Bronchial epithelial cell (primary cell): ENCODE measurements around the gene CAMTA2. TPM values are rescaled to one million over a fixed set of nuclear protein-coding genes. Genes with fewer than 3 reads are reported as not detected.
A peak's percentile ranks its signal among the peaks of the same experiment; 100 is the strongest.

Experiments
- DNase-seq: peaks from one replicate; pipeline ENCODE4 v3.0.0-alpha.2; 2010; ENCODE audit warnings: low read depth
- FAIRE-seq: peaks from 2 replicates; lab custom pipeline; 2011; peaks lifted over from hg19 to GRCh38; lab: Jason Lieb, UNC
- H3K27me3 ChIP-seq: 2 replicates; pipeline ENCODE4 v1.5.1; 2011; ENCODE audit warnings: low read length; ENCODE audit not compliant: control insufficient read depth, insufficient read depth
- H3K36me3 ChIP-seq: 2 replicates; pipeline ENCODE4 v1.5.1; 2011; ENCODE audit warnings: low read length; ENCODE audit not compliant: control insufficient read depth, insufficient read depth
- H3K4me3 ChIP-seq: 2 replicates; pipeline ENCODE4 v1.5.1; 2011; ENCODE audit warnings: mild to moderate bottlenecking, low read depth, low read length, control low read depth
- CTCF ChIP-seq: IDR thresholded peaks from 2 replicates; pipeline ENCODE4 v1.5.1; 2011; ENCODE audit warnings: mild to moderate bottlenecking, moderate library complexity, low read length, control low read depth, inconsistent platforms; ENCODE audit not compliant: insufficient read depth, severe bottlenecking
- total RNA-seq: library from RNA; depleted of rRNA; stranded (reverse); fragments of >200 nt; gene quantifications from 2 replicates; pipeline ENCODE4 v1.2.1, GENCODE V29; 2014

The CAMTA2 gene
- total RNA-seq, 1 donor from 2014 or later, result 4.7 TPM

GRCh38 chr17:4972752-4973151 is 14.7 kb downstream of the CAMTA2 start:
- Histone ChIP-seq H3K27me3 (no peaks in the 10 kb centered on the region), H3K4me3 (no peak overlapping the region), H3K36me3 (peaks cover 13% of the 10 kb centered on the region)
- no peak for TF ChIP-seq CTCF
- FAIRE-seq (no peak), DNase-seq (no peak)

GRCh38 chr17:4972322-4972721 is 15.2 kb downstream of the CAMTA2 start:
- Histone ChIP-seq H3K36me3 (peaks cover 13% of the 10 kb centered on the region), H3K4me3 (no peak overlapping the region), H3K27me3 (no peaks in the 10 kb centered on the region)
- no peak for TF ChIP-seq CTCF
- DNase-seq, result no peak
- no peak for FAIRE-seq

GRCh38 chr17:4971826-4972225 is 15.6 kb downstream of the CAMTA2 start:
- FAIRE-seq (no peak), DNase-seq (no peak)
- no peaks in the 10 kb centered on the region for H3K27me3 ChIP-seq
- H3K36me3 ChIP-seq, result peaks cover 10% of the 10 kb centered on the region
- TF ChIP-seq CTCF, result no peak
- H3K4me3 ChIP-seq, result no peak overlapping the region

GRCh38 chr17:4970273-4970672 is 17.2 kb downstream of the CAMTA2 start:
- Histone ChIP-seq H3K27me3 (no peaks in the 10 kb centered on the region), H3K4me3 (no peak overlapping the region), H3K36me3 (peaks cover 10% of the 10 kb centered on the region)
- no peak for FAIRE-seq
- no peak for DNase-seq
- no peak for TF ChIP-seq CTCF

GRCh38 chr17:4969551-4970173 is 17.8 kb downstream of the CAMTA2 start:
- H3K4me3 ChIP-seq, result no peak overlapping the region
- H3K27me3 ChIP-seq, result no peaks in the 10 kb centered on the region
- H3K36me3 ChIP-seq, result peaks cover 10% of the 10 kb centered on the region
- no peak for TF ChIP-seq CTCF
- no peak for DNase-seq
- FAIRE-seq, result no peak

- FAIRE-seq, result no peak
- peak overlapping the region; percentile 68 for H3K4me3 ChIP-seq
- H3K27me3 ChIP-seq, result no peaks in the 10 kb centered on the region
- H3K36me3 ChIP-seq, result peaks cover 10% of the 10 kb centered on the region
- peak; percentile 84 for DNase-seq
- no peak for TF ChIP-seq CTCF
Observed at GRCh38 chr17:4969047-4969550, 18.4 kb downstream of the CAMTA2 start.
